Cardiac fibroblast (primary cell): Measurements from ENCODE around the gene PANK1.
"Not testable (repeated sequence)": the region's sequence is repeated elsewhere in the genome, so short reads cannot be mapped to it uniquely, and the experiment has no call there.

Source experiments
- DNase-seq, 2 donors: peaks; one replicate each; pipeline versions ENCODE4 v3.0.0 to v3.0.0-alpha.2; 2010; ENCODE audit warnings: low read depth in 2 of 2
- H3K4me3 ChIP-seq, 2 donors: replicated peaks in 1 of 2; 1 replicate in 1 of 2; 2 replicates in 1 of 2; pipeline ENCODE4 v1.5.1; 2011; ENCODE audit warnings: low read depth in 2 of 2, low read length in 2 of 2, mild to moderate bottlenecking in 2 of 2, moderate library complexity in 1 of 2
- TF ChIP-seq, protein P1 (sequence below): IDR thresholded peaks from one replicate; pipeline ENCODE4 v1.5.1; 2011; ENCODE audit warnings: low read depth, mild to moderate bottlenecking, low read length, inconsistent platforms

Gene PANK1

DNA sequence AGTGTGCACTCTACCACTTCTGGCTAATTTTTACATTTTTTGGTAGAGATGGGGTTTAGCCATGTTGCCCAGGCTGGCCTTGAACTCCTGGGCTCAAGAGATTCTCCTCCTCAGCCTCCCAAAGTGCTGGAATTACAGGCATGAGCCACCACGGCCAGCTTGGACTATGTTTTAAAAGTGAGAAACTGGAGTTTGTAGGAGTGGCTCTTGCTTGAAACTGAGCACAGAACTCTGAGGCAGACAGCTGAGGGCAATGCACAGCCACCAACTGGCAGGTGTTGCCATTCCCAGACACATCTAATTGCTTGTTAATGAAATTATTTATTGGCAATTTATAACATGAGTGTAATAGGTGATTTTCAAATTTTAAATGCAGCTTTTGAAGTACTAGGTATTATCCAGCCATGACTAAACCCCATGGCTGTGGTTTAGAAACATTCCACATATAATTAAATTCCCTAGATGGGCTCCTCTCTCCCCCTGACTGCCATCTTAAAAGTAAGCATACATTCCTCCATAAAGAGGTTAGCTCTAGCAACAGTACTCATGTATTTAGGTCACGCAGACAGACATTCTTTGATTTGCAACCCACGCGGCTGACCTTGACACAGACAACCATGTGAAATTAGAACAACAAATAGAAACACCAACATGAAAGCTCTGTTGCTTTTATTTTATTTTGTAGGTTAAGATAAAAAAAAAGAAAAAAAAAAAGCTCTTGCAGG lies 19.8 kb downstream of the PANK1 start:
- H3K4me3 ChIP-seq = no peak overlapping the region
- TF ChIP-seq, protein P1, sequence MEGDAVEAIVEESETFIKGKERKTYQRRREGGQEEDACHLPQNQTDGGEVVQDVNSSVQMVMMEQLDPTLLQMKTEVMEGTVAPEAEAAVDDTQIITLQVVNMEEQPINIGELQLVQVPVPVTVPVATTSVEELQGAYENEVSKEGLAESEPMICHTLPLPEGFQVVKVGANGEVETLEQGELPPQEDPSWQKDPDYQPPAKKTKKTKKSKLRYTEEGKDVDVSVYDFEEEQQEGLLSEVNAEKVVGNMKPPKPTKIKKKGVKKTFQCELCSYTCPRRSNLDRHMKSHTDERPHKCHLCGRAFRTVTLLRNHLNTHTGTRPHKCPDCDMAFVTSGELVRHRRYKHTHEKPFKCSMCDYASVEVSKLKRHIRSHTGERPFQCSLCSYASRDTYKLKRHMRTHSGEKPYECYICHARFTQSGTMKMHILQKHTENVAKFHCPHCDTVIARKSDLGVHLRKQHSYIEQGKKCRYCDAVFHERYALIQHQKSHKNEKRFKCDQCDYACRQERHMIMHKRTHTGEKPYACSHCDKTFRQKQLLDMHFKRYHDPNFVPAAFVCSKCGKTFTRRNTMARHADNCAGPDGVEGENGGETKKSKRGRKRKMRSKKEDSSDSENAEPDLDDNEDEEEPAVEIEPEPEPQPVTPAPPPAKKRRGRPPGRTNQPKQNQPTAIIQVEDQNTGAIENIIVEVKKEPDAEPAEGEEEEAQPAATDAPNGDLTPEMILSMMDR = no peak
- DNase-seq = peak; percentile 14 to 27

DNA sequence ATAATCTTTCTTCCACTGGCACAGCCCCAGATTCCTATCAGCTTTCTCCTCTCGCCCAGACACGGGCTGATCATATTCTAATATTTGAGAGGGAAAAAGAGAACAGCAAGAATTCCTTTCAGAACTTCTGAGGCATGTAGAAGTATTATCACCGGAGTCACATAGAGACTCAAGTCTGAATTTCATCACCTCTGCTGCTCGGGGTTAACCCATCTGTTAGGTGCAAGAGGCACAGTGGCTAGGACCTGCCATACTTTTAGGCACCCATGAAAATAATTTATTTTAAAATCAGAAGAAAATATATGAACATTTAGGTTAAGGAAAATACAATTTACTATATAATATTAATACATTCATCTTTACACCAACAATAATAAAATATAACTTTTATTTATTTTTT lies 21.0 kb downstream of the PANK1 start:
- TF ChIP-seq, protein P1 = no peak
- DNase-seq = no peak
- no peak overlapping the region for H3K4me3 ChIP-seq

DNA sequence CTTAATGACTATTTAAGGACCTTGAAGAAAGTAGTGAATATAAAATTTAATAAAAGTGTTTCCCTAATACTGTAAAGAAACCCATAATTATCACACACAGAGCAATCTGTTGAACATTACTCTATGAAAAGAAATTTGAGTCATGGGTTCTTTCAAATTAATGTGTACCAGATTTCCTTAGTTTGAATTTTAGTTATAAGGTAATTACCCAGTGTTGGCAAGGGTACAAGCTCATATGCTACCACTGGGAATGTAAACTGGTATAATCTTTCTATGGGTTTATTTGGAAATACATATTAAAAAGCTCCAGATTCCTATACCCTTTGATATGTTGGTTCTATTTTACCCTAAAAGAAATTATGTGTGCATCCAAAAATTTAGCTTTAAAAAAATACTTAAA lies 22.9 kb downstream of the PANK1 start:
- TF ChIP-seq, protein P1 = no peak
- DNase-seq = no peak
- no peak overlapping the region for H3K4me3 ChIP-seq

DNA sequence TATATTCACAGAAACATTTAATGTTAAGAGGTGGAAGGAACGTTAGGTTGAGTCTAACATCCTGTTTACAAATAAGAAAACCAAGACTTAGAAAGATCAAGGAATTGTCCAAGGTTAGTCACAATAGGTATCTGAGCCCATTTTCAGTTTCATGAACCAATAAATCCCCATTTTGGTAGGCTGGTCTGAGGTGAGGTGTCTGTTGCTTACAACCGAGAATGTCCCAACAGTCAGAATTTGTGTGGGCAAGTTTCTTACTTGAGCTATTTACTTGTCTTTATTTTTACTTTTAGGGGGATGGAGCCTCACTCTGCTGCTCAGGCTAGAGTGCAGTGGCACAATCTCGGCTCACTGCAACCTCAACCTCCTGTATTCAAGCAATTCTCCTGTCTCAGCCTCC lies 23.6 kb downstream of the PANK1 start:
- no peak overlapping the region for H3K4me3 ChIP-seq
- TF ChIP-seq, protein P1 = no peak
- DNase-seq = no peak

DNA sequence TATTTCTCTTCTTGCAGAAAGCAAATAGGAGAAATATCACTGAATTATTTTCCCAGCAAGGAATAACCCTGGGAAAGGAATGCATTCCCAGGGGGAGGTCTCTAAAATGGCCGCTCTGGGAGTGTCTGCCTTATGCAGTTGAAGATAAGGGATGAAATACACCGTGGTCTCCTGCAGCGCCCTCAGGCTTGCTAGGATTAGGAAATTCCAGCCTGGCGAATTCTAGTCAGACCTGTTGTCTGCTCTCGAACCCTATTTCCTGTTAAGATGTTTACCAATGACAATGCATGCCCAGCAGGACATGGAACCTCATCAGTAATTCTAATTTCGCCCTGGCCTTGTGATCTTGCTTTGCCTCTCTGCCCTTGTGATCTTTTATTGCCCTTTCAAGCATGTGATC lies 24.7 kb downstream of the PANK1 start:
- not testable (repeated sequence) for DNase-seq, H3K4me3 ChIP-seq

DNA sequence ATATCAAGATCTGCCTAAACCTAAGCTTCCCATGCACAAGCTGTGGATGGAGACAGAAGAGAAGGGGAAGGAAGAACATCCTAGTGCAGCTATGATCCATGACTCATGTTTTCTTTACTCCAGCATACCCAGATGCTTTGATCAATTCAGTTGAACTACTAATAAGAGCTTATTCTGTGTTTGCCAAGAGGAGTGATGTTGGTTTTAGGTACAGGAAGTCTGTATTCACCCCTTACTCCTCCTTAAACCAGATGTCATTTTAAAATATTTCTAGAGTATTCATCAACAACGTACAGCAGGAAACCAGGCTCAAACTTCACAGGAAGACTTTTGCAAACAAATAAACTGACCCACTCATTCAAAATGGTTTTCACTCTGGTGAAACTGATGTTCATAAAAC lies 29.2 kb downstream of the PANK1 start:
- peak; percentile 12 to 48 for DNase-seq
- no peak overlapping the region for H3K4me3 ChIP-seq
- TF ChIP-seq, protein P1 = no peak

DNA sequence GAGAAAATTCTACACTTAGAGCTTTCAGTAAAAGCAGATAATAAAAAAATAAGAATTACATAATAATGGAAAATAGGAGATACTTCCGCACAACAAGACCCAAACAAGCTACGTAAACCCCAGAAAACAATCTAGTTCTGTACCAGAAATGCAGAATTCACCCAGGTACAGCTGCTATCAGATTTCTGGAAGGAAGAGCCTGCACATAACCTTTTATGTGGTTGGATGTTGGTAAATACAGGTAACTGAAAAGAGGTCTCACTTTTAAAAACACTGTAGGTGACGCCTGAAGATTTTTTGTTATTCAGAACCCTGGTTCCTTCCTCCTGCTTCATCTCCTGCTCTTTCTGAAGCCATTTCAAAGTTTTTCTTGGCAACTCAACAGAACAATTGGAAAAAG lies 29.9 kb downstream of the PANK1 start:
- no peak for DNase-seq
- H3K4me3 ChIP-seq = no peak overlapping the region
- TF ChIP-seq, protein P1 = no peak
